GM10266 (cell line): ENCODE data around the gene LRG1.
A peak's percentile ranks its signal among the peaks of the same experiment; 100 is the strongest.
"Not testable (repeated sequence)": the region's sequence is repeated elsewhere in the genome, so short reads cannot be mapped to it uniquely, and the experiment has no call there.

Source experiments
- DNase-seq: peaks from one replicate; pipeline ENCODE4 v3.0.0; 2012; ENCODE audit errors: extremely low spot score
- CTCF ChIP-seq: IDR thresholded peaks from 2 replicates; pipeline ENCODE4 v1.5.1; 2012; ENCODE audit warnings: mild to moderate bottlenecking, low read depth; ENCODE audit not compliant: control insufficient read depth, insufficient read depth; ENCODE audit errors: missing control alignments

LRG1 gene

DNA sequence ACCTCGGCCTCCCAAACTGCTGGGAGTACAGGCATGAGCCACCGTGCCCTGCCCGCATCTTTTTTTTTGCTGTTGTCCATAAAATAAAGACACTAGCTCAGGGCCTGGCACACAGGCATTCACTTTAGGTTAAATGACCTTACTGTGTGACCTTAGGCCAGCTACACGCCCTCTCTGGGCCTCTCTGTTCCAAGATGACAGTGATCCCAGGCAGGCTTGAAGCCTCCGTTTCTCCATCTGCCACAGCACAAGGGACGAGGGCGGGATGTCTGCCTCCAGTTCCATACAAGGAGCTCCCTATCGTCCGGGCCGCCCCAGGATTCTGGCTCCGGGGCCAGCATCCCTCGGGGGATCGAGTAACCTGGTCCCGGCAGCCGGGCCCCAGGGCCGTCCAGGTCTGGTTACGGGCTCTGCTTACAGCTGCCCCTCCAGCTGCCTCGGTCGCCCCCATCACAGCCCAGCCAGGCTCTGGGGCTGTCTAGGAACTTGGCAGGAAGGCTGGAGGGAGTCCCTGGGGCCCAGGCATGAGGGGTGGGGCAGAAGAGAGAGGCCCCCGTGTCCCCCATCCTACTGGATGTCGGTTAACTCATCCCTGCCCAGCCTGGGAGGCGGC is 31.6 kb upstream of the LRG1 start:
- TF ChIP-seq CTCF, result no peak
- DNase-seq, result no peak

DNA sequence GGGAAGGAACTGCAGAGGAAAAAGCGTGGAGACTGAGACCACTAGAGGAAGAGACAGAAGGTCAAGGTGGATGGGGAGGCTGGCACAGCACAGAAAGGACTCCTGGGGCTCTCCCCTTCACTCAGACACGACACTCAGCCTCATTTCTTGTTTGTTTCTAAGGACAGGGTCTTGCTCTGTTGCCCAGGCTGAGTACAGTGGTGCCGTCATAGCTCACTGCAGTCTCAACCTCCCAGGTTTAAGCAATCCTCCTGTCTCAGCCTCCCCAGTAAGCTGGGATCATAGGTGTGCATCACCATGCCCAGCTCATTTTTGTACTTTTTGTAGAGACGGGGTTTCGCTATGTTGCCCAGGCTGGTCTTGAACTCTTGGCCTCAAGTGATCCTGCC is 31.1 kb upstream of the LRG1 start:
- no peak for TF ChIP-seq CTCF
- DNase-seq, result no peak

DNA sequence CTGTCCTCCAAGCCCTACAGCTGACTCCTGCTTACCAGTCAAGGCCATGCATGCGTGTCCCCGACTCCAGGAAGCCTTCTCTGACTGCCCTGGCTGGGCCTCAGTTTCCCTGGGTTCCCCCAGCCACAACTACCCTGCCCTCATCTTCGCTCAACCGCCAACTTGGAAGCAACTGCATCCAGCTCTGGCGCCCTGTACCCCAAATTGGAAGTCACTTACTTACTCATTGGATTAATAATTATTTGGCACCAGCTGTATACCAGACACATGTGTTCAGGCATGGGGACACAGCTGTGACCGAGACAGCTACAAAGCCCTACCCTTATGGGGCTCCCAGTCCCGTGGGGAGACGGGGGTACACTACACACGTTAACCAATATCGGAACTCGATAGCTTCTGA is 30.6 kb upstream of the LRG1 start:
- no peak for DNase-seq
- TF ChIP-seq CTCF, result no peak

- TF ChIP-seq CTCF, result no peak
- DNase-seq, result no peak
Measured at GRCh38 chr19:4568886-4569285, 29.1 kb upstream of the LRG1 start.

- TF ChIP-seq CTCF, result peak; percentile 72
- no peak for DNase-seq
Measured at GRCh38 chr19:4567584-4568071, 27.8 kb upstream of the LRG1 start.

GRCh38 chr19:4566402-4567051 is 26.7 kb upstream of the LRG1 start:
- DNase-seq, result no peak
- TF ChIP-seq CTCF, result no peak

GRCh38 chr19:4563562-4563961 is 23.7 kb upstream of the LRG1 start:
- DNase-seq, result not testable (repeated sequence)

DNA sequence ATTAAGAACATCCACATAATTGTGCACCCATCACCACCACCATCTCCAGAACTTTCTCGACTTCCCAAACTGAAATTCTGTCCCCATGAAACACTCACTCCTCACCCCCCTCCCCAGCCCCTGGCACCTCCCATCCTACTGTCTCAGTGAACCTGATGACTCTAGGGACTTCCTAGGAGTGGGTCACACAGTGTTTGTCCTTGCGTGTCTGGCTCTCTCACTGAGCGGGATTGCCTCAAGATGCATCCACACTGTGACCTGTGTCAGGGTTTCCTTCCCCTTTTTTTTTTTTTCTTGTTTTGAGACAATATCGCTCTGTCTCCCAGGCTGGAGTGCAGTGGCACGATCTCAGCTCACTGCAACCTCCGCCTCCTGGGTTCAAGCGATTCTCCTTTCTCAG is 22.2 kb upstream of the LRG1 start:
- DNase-seq, result not testable (repeated sequence)
